Liver (tissue), 9 donors: ENCODE results near the gene LSAMP. TPM values are rescaled to one million over a fixed set of nuclear protein-coding genes. Genes with fewer than 3 reads are reported as not detected.

Source experiments
- DNase-seq: peaks from one replicate; pipeline ENCODE4 v3.0.0-alpha.2; 2017; ENCODE audit warnings: low spot score
- H3K27ac ChIP-seq, 2 donors: one replicate each; pipeline ENCODE4 v1.7.0; 2013; ENCODE audit warnings: inconsistent platforms in 2 of 2, low read length in 2 of 2, control low read depth in 1 of 2, low read depth in 1 of 2, mild to moderate bottlenecking in 1 of 2
- H3K27me3 ChIP-seq, 4 donors: one replicate each; pipeline versions ENCODE4 v1.6.1 to v1.7.0; 2013; ENCODE audit warnings: low read length in 3 of 4, inconsistent platforms in 1 of 4, mild to moderate bottlenecking in 1 of 4, moderate library complexity in 1 of 4; ENCODE audit not compliant: control insufficient read depth in 4 of 4, insufficient read depth in 4 of 4
- H3K36me3 ChIP-seq, 4 donors: one replicate each; pipeline versions ENCODE4 v1.6.1 to v1.7.0; 2013; ENCODE audit warnings: low read length in 3 of 4, mild to moderate bottlenecking in 3 of 4, low read depth in 1 of 4, moderate library complexity in 1 of 4; ENCODE audit not compliant: control insufficient read depth in 4 of 4, insufficient read depth in 3 of 4
- H3K4me1 ChIP-seq, 4 donors: one replicate each; pipeline versions ENCODE4 v1.6.1 to v1.7.0; 2013; ENCODE audit warnings: low read length in 3 of 4, mild to moderate bottlenecking in 3 of 4, moderate library complexity in 1 of 4; ENCODE audit not compliant: control insufficient read depth in 4 of 4, insufficient read depth in 4 of 4
- H3K4me3 ChIP-seq, 3 donors: one replicate each; pipeline versions ENCODE4 v1.6.1 to v1.7.0; 2013; ENCODE audit warnings: low read length in 3 of 3, control low read depth in 1 of 3, low read depth in 1 of 3, mild to moderate bottlenecking in 1 of 3
- H3K9ac ChIP-seq, 2 donors: one replicate each; pipeline ENCODE4 v1.7.0; 2013; ENCODE audit warnings: low read length in 2 of 2, mild to moderate bottlenecking in 2 of 2, moderate library complexity in 2 of 2, control low read depth in 1 of 2, low read depth in 1 of 2
- H3K9me3 ChIP-seq, 4 donors: one replicate each; pipeline versions ENCODE4 v1.6.1 to v1.7.0; 2013; ENCODE audit warnings: low read length in 3 of 4; ENCODE audit not compliant: control insufficient read depth in 4 of 4
- EGR1 ChIP-seq, 2 donors: IDR thresholded peaks; 2 replicates each; pipeline ENCODE4 v1.6.1; 2016 to 2018; ENCODE audit warnings: antibody characterized with exemption in 2 of 2, low read depth in 2 of 2
- FOXA1 ChIP-seq: IDR thresholded peaks from 2 replicates; pipeline ENCODE4 v1.6.1; 2016; ENCODE audit warnings: antibody characterized with exemption
- FOXA2 ChIP-seq: IDR thresholded peaks from 2 replicates; pipeline ENCODE4 v1.6.1; 2016; ENCODE audit warnings: antibody characterized with exemption
- GABPA ChIP-seq, 2 donors: IDR thresholded peaks in 1 of 2; conservative IDR thresholded peaks in 1 of 2; 2 replicates each; pipeline ENCODE4 v1.6.1; 2016; ENCODE audit warnings: antibody characterized with exemption in 2 of 2, mild to moderate bottlenecking in 1 of 2, moderate library complexity in 1 of 2
- HNF4A ChIP-seq, 2 donors: conservative IDR thresholded peaks; 2 replicates each; pipeline ENCODE4 v1.6.1; 2016; ENCODE audit warnings: antibody characterized with exemption in 2 of 2, mild to moderate bottlenecking in 2 of 2
- HNF4G ChIP-seq: IDR thresholded peaks from 2 replicates; pipeline ENCODE4 v1.6.1; 2016; ENCODE audit warnings: antibody characterized with exemption
- JUND ChIP-seq, 2 donors: IDR thresholded peaks; 2 replicates each; pipeline ENCODE4 v1.6.1; 2016; ENCODE audit warnings: antibody characterized with exemption in 2 of 2
- MAX ChIP-seq: IDR thresholded peaks from 2 replicates; pipeline ENCODE4 v1.6.1; 2016; ENCODE audit warnings: antibody characterized with exemption
- NR2F2 ChIP-seq: IDR thresholded peaks from 2 replicates; pipeline ENCODE4 v1.6.1; 2016; ENCODE audit warnings: antibody characterized with exemption
- RAD21 ChIP-seq, 2 donors: IDR thresholded peaks; 2 replicates each; pipeline ENCODE4 v1.6.1; 2016; ENCODE audit warnings: antibody characterized with exemption in 2 of 2, mild to moderate bottlenecking in 2 of 2
- REST ChIP-seq: IDR thresholded peaks from 2 replicates; pipeline ENCODE4 v1.6.1; 2016; ENCODE audit warnings: antibody characterized with exemption, mild to moderate bottlenecking
- RXRA ChIP-seq, 2 donors: IDR thresholded peaks; 2 replicates each; pipeline ENCODE4 v1.6.1; 2017 to 2018; ENCODE audit warnings: antibody characterized with exemption in 2 of 2, mild to moderate bottlenecking in 1 of 2
- YY1 ChIP-seq: IDR thresholded peaks from 2 replicates; pipeline ENCODE4 v1.6.1; 2016; ENCODE audit warnings: antibody characterized with exemption, mild to moderate bottlenecking
- WGBS: extraction: QIAGEN DNeasy Blood & Tissue Kit; methylation state at CpG from one replicate; pipeline ENCODE4 v1.1.7; 2013; 5-methylcytosine and 5-hydroxymethylcytosine counted together
- polyA plus RNA-seq, 2 donors: library from polyadenylated mRNA; stranded (reverse) in 1 of 2; unstranded in 1 of 2; fragments of 200-250 nt in 1 of 2; fragments of >200 nt in 1 of 2; fragmentation: Nextera tagmentation in 1 of 2; extraction: Ambion mirVana in 1 of 2; gene quantifications; one replicate each; pipeline versions ENCODE4 v1.2.1 to v1.2.3, GENCODE V29; 2013 to 2015
- total RNA-seq, 2 donors: library from RNA; depleted of rRNA; stranded (reverse); fragments of >200 nt; gene quantifications; one replicate each; pipeline ENCODE4 v1.2.3, GENCODE V29; 2014
- TF ChIP-seq, protein P1 (sequence below): IDR thresholded peaks from 2 replicates; pipeline ENCODE4 v1.6.1; 2016; ENCODE audit warnings: antibody characterized with exemption
- TF ChIP-seq, protein P2 (sequence below): IDR thresholded peaks from 2 replicates; pipeline ENCODE4 v1.6.1; 2016; ENCODE audit warnings: antibody characterized with exemption
- donor health status: healthy.
- donor health status: healthy.
- donor health status: healthy.
- donor health status: healthy.
- donor health status: healthy.

Gene LSAMP
- total and polyA plus RNA-seq, 4 donors = 0.01 to 0.17 (median 0.06) TPM

DNA sequence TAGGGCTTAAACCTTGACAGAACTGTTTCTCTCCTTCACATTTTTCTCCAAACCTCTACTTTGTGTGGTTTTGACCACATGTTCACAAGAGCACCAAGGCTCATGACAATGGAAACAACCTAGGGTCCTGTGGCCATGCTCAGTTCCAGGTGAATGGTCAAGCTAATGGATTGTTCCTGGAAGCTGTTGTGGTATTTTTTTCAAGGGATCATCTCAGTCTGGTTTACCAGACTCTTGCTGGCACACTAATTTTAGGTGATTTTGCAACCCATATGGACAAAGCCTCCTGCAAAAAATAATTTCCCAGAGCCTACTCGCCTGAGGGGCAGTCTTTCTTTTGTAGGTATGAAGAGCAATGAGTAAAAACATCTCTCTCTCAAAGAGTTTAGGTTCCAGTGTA is 67.2 kb downstream of the LSAMP start:
- DNase-seq = no peak
- no peak overlapping the region for H3K4me3 ChIP-seq
- H3K4me1 ChIP-seq = no peaks in the 10 kb centered on the region
- no peaks in the 10 kb centered on the region for H3K36me3 ChIP-seq
- H3K27me3 ChIP-seq = no peaks in the 10 kb centered on the region
- no peaks in the 10 kb centered on the region for H3K9me3 ChIP-seq
- no peak overlapping the region for H3K27ac ChIP-seq
- TF ChIP-seq FOXA1 = no peak
- no peak for TF ChIP-seq JUND (IDR thresholded peaks at IDR 0.05)
- TF ChIP-seq RXRA (IDR thresholded peaks at IDR 0.05) = no peak
- no peak for TF ChIP-seq MAX
- TF ChIP-seq RAD21 (IDR thresholded peaks at IDR 0.05) = no peak
- no peak for TF ChIP-seq GABPA (IDR thresholded peaks at IDR 0.05 in 1 of 2, conservative IDR thresholded peaks at IDR 0.05 in 1 of 2)
- TF ChIP-seq, protein P1, sequence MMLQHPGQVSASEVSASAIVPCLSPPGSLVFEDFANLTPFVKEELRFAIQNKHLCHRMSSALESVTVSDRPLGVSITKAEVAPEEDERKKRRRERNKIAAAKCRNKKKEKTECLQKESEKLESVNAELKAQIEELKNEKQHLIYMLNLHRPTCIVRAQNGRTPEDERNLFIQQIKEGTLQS = no peak
- no peak for TF ChIP-seq HNF4A (conservative IDR thresholded peaks at IDR 0.05)
- TF ChIP-seq YY1 = no peak
- no peak for TF ChIP-seq HNF4G
- no peak for TF ChIP-seq REST
- no peak for TF ChIP-seq EGR1 (IDR thresholded peaks at IDR 0.05; ENCODE audit: low read depth in 2 of 2)
- no peak for TF ChIP-seq NR2F2
- H3K9ac ChIP-seq = no peak overlapping the region
- 62% methylated on average over 1 of the region's 1 CpG for WGBS

GRCh38 chr3:116374901-116375300 is 70.4 kb downstream of the LSAMP start:
- Histone ChIP-seq H3K27me3 (no peaks in the 10 kb centered on the region), H3K9ac (no peak overlapping the region), H3K9me3 (no peaks in the 10 kb centered on the region), H3K27ac (no peak overlapping the region), H3K36me3 (no peaks in the 10 kb centered on the region), H3K4me1 (no peaks in the 10 kb centered on the region), H3K4me3 (no peak overlapping the region)
- WGBS = 62% methylated on average over 2 of the region's 2 CpGs
- no peak for DNase-seq
- no peak for TF ChIP-seq FOXA1
- TF ChIP-seq, protein P2, sequence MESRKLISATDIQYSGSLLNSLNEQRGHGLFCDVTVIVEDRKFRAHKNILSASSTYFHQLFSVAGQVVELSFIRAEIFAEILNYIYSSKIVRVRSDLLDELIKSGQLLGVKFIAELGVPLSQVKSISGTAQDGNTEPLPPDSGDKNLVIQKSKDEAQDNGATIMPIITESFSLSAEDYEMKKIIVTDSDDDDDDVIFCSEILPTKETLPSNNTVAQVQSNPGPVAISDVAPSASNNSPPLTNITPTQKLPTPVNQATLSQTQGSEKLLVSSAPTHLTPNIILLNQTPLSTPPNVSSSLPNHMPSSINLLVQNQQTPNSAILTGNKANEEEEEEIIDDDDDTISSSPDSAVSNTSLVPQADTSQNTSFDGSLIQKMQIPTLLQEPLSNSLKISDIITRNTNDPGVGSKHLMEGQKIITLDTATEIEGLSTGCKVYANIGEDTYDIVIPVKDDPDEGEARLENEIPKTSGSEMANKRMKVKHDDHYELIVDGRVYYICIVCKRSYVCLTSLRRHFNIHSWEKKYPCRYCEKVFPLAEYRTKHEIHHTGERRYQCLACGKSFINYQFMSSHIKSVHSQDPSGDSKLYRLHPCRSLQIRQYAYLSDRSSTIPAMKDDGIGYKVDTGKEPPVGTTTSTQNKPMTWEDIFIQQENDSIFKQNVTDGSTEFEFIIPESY = no peak
- TF ChIP-seq NR2F2 = no peak
- no peak for TF ChIP-seq RXRA (IDR thresholded peaks at IDR 0.05)
- no peak for TF ChIP-seq REST
- TF ChIP-seq MAX = no peak
- TF ChIP-seq, protein P1 = no peak
- TF ChIP-seq FOXA2 = no peak
- no peak for TF ChIP-seq HNF4A (conservative IDR thresholded peaks at IDR 0.05)
- TF ChIP-seq YY1 = no peak
- TF ChIP-seq EGR1 (IDR thresholded peaks at IDR 0.05; ENCODE audit: low read depth in 2 of 2) = no peak
